B cell (primary cell): ENCODE data around the gene RSPO3.

Experiments used
- EZH2 ChIP-seq: IDR thresholded peaks from 2 replicates; pipeline ENCODE4 v1.6.1; 2012; ENCODE audit warnings: borderline replicate concordance, low read depth, mild to moderate bottlenecking, moderate library complexity, low read length; ENCODE audit not compliant: insufficient read depth, poor library complexity, severe bottlenecking
- TF ChIP-seq, protein P1 (sequence below): fragments of 200-600 bp; IDR thresholded peaks from one replicate; pipeline ENCODE4 v1.8.0; 2022; ENCODE audit warnings: antibody characterized with exemption, mild to moderate bottlenecking

DNA sequence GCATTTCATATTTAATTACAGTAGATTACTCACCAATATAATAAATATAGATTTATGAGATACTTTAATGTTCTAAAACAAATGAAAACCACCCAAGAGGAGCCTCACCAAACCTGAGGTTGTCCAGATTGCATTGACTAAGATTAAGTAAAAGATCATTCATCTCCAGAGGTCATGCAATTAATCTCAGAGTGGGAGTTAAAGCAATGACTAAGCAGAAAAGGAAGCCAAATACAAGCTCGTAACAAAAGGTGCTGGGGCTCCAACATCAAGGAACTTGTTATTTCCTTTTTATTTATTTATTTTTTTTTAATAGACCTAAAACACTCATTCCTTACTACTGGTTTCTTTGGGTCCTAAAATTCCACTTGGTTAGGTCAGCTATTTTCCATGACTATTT is 57.7 kb downstream of the RSPO3 start:
- TF ChIP-seq, protein P1, sequence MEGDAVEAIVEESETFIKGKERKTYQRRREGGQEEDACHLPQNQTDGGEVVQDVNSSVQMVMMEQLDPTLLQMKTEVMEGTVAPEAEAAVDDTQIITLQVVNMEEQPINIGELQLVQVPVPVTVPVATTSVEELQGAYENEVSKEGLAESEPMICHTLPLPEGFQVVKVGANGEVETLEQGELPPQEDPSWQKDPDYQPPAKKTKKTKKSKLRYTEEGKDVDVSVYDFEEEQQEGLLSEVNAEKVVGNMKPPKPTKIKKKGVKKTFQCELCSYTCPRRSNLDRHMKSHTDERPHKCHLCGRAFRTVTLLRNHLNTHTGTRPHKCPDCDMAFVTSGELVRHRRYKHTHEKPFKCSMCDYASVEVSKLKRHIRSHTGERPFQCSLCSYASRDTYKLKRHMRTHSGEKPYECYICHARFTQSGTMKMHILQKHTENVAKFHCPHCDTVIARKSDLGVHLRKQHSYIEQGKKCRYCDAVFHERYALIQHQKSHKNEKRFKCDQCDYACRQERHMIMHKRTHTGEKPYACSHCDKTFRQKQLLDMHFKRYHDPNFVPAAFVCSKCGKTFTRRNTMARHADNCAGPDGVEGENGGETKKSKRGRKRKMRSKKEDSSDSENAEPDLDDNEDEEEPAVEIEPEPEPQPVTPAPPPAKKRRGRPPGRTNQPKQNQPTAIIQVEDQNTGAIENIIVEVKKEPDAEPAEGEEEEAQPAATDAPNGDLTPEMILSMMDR, result no peak
- no peak for TF ChIP-seq EZH2
